Measurements from ENCODE around the gene EMB.

- TF ChIP-seq POLR2A (IDR thresholded peaks at IDR 0.05; ENCODE audit: control extremely low read depth in 1 of 2, low read depth in 2 of 2, low read length in 2 of 2) (no peak), ZNF274 (IDR thresholded peaks at IDR 0.05; ENCODE audit: borderline replicate concordance, extremely low read depth, low read length) (no peak), CTCF (IDR thresholded peaks at IDR 0.05; ENCODE audit: control extremely low read depth in 1 of 3, insufficient read depth in 1 of 3, low read depth in 1 of 3, low read length in 3 of 3) (no peak), RFX5 (IDR thresholded peaks at IDR 0.05; ENCODE audit: borderline replicate concordance, low read depth, low read length) (no peak), POLR2AphosphoS5 (IDR thresholded peaks at IDR 0.05; ENCODE audit: low read depth, low read length) (no peak), JUND (IDR thresholded peaks at IDR 0.05; ENCODE audit: low read length) (no peak)
Observed at GRCh38 chr5:50352382-50352781, 88.7 kb downstream of the EMB start.

Measured in H1 (cell line).